ENCODE results near the gene FOXG1. TPM values are rescaled to one million over a fixed set of nuclear protein-coding genes. Genes with fewer than 3 reads are reported as not detected.

FOXG1 gene
- not detected in 2 replicates for total RNA-seq (2014; rRNA removed)
- Bru-seq, nascent RNA: percentile 16 among the genes with signal in this experiment
- BruChase-seq, experiment 1, labeled RNA remaining after a 6-hour chase: percentile 25 among the genes with signal in this experiment
- BruChase-seq, experiment 2, labeled RNA remaining after a 2-hour chase: percentile 14 among the genes with signal in this experiment
- long read RNA-seq: 0 reads

DNA sequence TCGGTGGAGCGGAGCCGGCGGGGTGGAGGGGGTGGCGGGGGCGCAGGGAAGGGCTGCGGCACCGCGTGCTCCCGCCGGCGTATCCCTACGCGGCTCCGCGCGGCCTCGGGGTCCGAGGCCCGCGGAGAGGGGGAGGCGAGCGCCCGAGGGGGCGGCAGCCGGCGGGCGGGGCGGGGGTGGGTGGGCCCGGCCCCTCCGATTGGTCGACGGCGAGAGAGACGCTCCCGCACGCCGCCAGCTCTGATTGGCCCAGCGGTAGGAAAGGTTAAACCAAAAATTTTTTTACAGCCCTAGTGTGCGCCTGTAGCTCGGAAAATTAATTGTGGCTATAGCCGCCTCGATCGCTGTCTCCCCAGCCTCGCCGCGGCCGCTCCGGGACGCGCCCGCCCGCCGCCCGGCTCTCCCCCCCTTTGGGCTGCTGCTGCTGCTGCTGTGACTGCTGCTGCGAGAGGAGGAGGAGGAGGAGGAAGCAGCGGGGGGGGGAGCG, at the start of gene FOXG1:
Gene FOXG1 (plus strand): TSS at position 319 of the 487 bp plus-strand sequence. CDS start 493 bp downstream, outside the sequence.
- H4K20me1 ChIP-seq (ENCODE audit: low read length): no peaks in the 10 kb centered on the region
- POLR2A ChIA-PET (ENCODE audit: unreplicated experiment): no interaction called here
- H3K9me2 ChIP-seq (replicated peaks; ENCODE audit: low read length): no peaks in the 10 kb centered on the region
- CTCF ChIA-PET: no interaction called here
- H3K9ac ChIP-seq (ENCODE audit: low read length): no peak within 1 kb of the TSS
- no peaks in the 10 kb centered on the region for H3K4me1 ChIP-seq (ENCODE audit: insufficient read depth, low read length)
- BruUV-seq (replicated peaks): no TSS peak
- H3F3A ChIP-seq (ENCODE audit: low read length, unreplicated experiment): no peaks in the 10 kb centered on the region
- no peak within 1 kb of the TSS for H3K4me3 ChIP-seq (ENCODE audit: low read length)
- H3K36me3 ChIP-seq (ENCODE audit: low read depth, low read length): no peaks in the 10 kb centered on the region
- no peak within 1 kb of the TSS for H2AFZ ChIP-seq (ENCODE audit: low read length)
- peaks cover 74% of the 10 kb centered on the region for H3K27me3 ChIP-seq (ENCODE audit: low read length)
- ATAC-seq (no peak), DNase-seq (no peak)
- H3K27ac ChIP-seq (ENCODE audit: low read length): no peak within 1 kb of the TSS
- H3K4me2 ChIP-seq (ENCODE audit: low read length): no peak within 1 kb of the TSS
- H3K9me3 ChIP-seq (ENCODE audit: low read length): no peaks in the 10 kb centered on the region
- H3K79me2 ChIP-seq (ENCODE audit: low read length): no peaks in the 10 kb centered on the region
- no peak for TF ChIP-seq EZH2phosphoT487 (IDR thresholded peaks at IDR 0.05; ENCODE audit: borderline replicate concordance, low read length)
- TF ChIP-seq, protein P1, sequence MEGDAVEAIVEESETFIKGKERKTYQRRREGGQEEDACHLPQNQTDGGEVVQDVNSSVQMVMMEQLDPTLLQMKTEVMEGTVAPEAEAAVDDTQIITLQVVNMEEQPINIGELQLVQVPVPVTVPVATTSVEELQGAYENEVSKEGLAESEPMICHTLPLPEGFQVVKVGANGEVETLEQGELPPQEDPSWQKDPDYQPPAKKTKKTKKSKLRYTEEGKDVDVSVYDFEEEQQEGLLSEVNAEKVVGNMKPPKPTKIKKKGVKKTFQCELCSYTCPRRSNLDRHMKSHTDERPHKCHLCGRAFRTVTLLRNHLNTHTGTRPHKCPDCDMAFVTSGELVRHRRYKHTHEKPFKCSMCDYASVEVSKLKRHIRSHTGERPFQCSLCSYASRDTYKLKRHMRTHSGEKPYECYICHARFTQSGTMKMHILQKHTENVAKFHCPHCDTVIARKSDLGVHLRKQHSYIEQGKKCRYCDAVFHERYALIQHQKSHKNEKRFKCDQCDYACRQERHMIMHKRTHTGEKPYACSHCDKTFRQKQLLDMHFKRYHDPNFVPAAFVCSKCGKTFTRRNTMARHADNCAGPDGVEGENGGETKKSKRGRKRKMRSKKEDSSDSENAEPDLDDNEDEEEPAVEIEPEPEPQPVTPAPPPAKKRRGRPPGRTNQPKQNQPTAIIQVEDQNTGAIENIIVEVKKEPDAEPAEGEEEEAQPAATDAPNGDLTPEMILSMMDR (conservative IDR thresholded peaks at IDR 0.05; ENCODE audit: low read depth, low read length): no peak
- TF ChIP-seq EZH2 (IDR thresholded peaks at IDR 0.05; ENCODE audit: low read length, unreplicated experiment): no peak
- intact Hi-C loops (cut with micrococcal nuclease): no loop called here

DNA sequence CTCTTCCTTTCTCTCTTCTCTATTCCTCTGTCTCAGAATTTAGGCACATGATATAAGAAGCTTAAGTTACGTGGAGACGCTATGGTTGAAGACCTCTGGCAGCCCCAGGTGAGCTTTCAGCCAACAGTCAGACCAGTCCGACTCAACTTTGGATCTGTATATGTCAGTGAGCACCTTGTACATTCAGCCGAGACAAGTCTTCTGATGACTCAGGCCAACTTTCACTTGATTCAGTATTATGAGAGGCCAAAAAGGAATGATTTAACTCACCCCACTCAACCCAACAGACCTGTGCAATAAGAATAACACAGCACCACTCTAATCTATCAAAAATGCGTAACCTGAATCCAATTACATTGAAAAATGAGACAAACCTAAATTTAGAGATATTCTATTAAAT, 47.5 kb upstream of the FOXG1 start:
- no peak for ATAC-seq
- TF ChIP-seq EZH2phosphoT487 (IDR thresholded peaks at IDR 0.05; ENCODE audit: borderline replicate concordance, low read length) (no peak), EZH2 (IDR thresholded peaks at IDR 0.05; ENCODE audit: low read length, unreplicated experiment) (no peak)
- TF ChIP-seq, protein P1 (conservative IDR thresholded peaks at IDR 0.05; ENCODE audit: low read depth, low read length): no peak
- Histone ChIP-seq H3K4me2 (ENCODE audit: low read length) (no peak overlapping the region), H3K9me3 (ENCODE audit: low read length) (no peaks in the 10 kb centered on the region), H3K9me2 (replicated peaks; ENCODE audit: low read length) (no peaks in the 10 kb centered on the region), H3K4me1 (ENCODE audit: insufficient read depth, low read length) (no peaks in the 10 kb centered on the region), H3K27me3 (ENCODE audit: low read length) (no peaks in the 10 kb centered on the region), H3F3A (ENCODE audit: low read length, unreplicated experiment) (no peaks in the 10 kb centered on the region), H3K79me2 (ENCODE audit: low read length) (no peaks in the 10 kb centered on the region), H3K4me3 (ENCODE audit: low read length) (no peak overlapping the region), H4K20me1 (ENCODE audit: low read length) (no peaks in the 10 kb centered on the region), H3K27ac (ENCODE audit: low read length) (no peak overlapping the region), H3K9ac (ENCODE audit: low read length) (no peak overlapping the region), H3K36me3 (ENCODE audit: low read depth, low read length) (no peaks in the 10 kb centered on the region), H2AFZ (ENCODE audit: low read length) (no peak overlapping the region)
- ChIA-PET CTCF (no interaction called here), POLR2A (ENCODE audit: unreplicated experiment) (no interaction called here)
- BruUV-seq (replicated peaks): no TSS peak
- intact Hi-C loops (cut with micrococcal nuclease): no loop called here
- DNase-seq: no peak

DNA sequence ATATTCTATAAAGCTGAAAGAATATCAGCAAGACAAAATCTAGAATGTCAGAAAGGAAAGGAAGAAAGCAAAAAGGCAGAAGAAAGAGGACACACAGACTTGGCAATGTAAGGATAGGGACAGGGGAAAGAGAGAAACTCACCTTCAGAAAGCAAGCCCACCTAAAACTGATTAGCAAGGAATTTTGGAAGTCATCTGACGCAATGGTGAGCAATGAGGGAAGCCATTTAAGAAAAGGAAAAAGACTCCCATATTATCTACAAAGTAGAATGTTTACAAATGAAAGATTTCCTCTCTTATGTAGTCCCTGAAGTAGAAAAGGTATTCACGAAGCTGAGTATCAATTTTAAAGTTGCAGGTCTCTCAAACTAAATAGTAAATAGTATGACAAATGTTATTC, 35.2 kb upstream of the FOXG1 start:
- Histone ChIP-seq H3F3A (ENCODE audit: low read length, unreplicated experiment) (no peaks in the 10 kb centered on the region), H3K27ac (ENCODE audit: low read length) (no peak overlapping the region), H3K4me3 (ENCODE audit: low read length) (no peak overlapping the region), H2AFZ (ENCODE audit: low read length) (no peak overlapping the region), H3K27me3 (ENCODE audit: low read length) (no peaks in the 10 kb centered on the region), H3K79me2 (ENCODE audit: low read length) (no peaks in the 10 kb centered on the region), H4K20me1 (ENCODE audit: low read length) (no peaks in the 10 kb centered on the region), H3K9ac (ENCODE audit: low read length) (no peak overlapping the region), H3K9me2 (replicated peaks; ENCODE audit: low read length) (no peaks in the 10 kb centered on the region), H3K9me3 (ENCODE audit: low read length) (no peaks in the 10 kb centered on the region), H3K4me2 (ENCODE audit: low read length) (no peak overlapping the region), H3K36me3 (ENCODE audit: low read depth, low read length) (no peaks in the 10 kb centered on the region), H3K4me1 (ENCODE audit: insufficient read depth, low read length) (no peaks in the 10 kb centered on the region)
- BruUV-seq (replicated peaks): no TSS peak
- TF ChIP-seq EZH2 (IDR thresholded peaks at IDR 0.05; ENCODE audit: low read length, unreplicated experiment): no peak
- TF ChIP-seq, protein P1 (conservative IDR thresholded peaks at IDR 0.05; ENCODE audit: low read depth, low read length): no peak
- TF ChIP-seq EZH2phosphoT487 (IDR thresholded peaks at IDR 0.05; ENCODE audit: borderline replicate concordance, low read length): no peak
- ChIA-PET CTCF (no interaction called here), POLR2A (ENCODE audit: unreplicated experiment) (no interaction called here)
- intact Hi-C loops (cut with micrococcal nuclease): no loop called here
- DNase-seq (no peak), ATAC-seq (no peak)

All from PC-3 (cell line).